ENCODE data around the gene FNDC10. TPM values are rescaled to one million over a fixed set of nuclear protein-coding genes. Genes with fewer than 3 reads are reported as not detected.

FNDC10 gene
- total RNA-seq, 1 donor from 2014 or later: 0.60 TPM

- ATAC-seq (ENCODE audit: low read depth): peak; percentile 48
- H3K27ac Mint-ChIP-seq: peak overlapping the region; percentile 35
- DNase-seq: no peak
- intact Hi-C loops (cut with micrococcal nuclease): loop anchor here (2.0 to 5.0 kb wide), 3 partner anchors 15 to 278 kb away; partner anchors contain the start of genes MIB2 and SSU72
- H3K27me3 Mint-ChIP-seq: peaks cover 4% of the 10 kb centered on the region
- H3K9me3 Mint-ChIP-seq: no peaks in the 10 kb centered on the region
- H3K36me3 Mint-ChIP-seq (ENCODE audit: low read depth): no peaks in the 10 kb centered on the region
- H3K4me3 Mint-ChIP-seq: peak overlapping the region; percentile 62
- ChIA-PET POLR2A (interaction anchor here (0.5 to 4.1 kb wide), 11 partner anchors 9 to 817 kb away, joined by 3 to 35 read pairs (median 4); partner anchors contain the start of gene MIB2), CTCF (no interaction called here)
- TF ChIP-seq, protein P1, sequence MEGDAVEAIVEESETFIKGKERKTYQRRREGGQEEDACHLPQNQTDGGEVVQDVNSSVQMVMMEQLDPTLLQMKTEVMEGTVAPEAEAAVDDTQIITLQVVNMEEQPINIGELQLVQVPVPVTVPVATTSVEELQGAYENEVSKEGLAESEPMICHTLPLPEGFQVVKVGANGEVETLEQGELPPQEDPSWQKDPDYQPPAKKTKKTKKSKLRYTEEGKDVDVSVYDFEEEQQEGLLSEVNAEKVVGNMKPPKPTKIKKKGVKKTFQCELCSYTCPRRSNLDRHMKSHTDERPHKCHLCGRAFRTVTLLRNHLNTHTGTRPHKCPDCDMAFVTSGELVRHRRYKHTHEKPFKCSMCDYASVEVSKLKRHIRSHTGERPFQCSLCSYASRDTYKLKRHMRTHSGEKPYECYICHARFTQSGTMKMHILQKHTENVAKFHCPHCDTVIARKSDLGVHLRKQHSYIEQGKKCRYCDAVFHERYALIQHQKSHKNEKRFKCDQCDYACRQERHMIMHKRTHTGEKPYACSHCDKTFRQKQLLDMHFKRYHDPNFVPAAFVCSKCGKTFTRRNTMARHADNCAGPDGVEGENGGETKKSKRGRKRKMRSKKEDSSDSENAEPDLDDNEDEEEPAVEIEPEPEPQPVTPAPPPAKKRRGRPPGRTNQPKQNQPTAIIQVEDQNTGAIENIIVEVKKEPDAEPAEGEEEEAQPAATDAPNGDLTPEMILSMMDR (IDR thresholded peaks at IDR 0.05): no peak
- peaks cover 6% of the 10 kb centered on the region for H3K4me1 Mint-ChIP-seq
Observed at GRCh38 chr1:1629430-1630190, 29.7 kb upstream of the FNDC10 start.

DNA sequence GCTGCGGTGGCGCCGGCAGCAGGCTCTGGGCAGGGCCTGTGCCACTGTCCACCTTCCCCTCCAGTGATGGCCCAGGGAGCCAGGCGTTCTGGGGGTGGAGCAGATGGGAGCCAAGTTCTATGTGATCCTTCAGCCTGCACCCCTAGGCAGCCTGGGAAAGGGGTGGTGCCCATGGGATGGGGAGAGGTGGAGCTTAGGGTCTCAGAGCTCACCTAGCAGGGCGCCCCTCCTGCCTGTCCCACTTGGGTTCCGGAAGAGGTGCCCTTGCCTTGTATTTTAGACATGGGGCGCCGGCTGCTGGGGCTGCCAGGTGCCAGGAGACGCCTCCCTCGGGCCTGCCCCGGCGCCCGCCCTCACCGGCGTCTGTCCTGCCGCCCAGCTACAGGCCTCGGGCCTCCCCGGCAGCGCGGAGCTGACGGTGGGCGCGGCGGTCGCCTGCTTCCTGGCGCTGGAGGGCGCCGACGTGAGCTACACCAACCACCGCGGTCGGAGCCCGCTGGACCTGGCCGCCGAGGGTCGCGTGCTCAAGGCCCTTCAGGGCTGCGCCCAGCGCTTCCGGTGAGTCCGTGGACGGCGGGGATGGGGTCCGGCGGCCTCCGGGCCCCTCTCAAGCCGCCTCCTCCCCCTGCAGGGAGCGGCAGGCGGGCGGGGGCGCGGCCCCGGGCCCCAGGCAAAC is 29.0 kb upstream of the FNDC10 start:
- Mint-ChIP-seq H3K27ac (no peak overlapping the region), H3K27me3 (peaks cover 4% of the 10 kb centered on the region), H3K9me3 (no peaks in the 10 kb centered on the region), H3K4me3 (no peak overlapping the region), H3K4me1 (peaks cover 6% of the 10 kb centered on the region), H3K36me3 (ENCODE audit: low read depth) (no peaks in the 10 kb centered on the region)
- no peak for ATAC-seq (ENCODE audit: low read depth)
- intact Hi-C loops (cut with micrococcal nuclease): no loop called here
- ChIA-PET POLR2A (interaction anchor here (0.5 to 4.1 kb wide), 7 partner anchors 9 to 817 kb away, joined by 3 to 35 read pairs (median 4); partner anchors contain the start of gene MIB2), CTCF (no interaction called here)
- DNase-seq: no peak
- TF ChIP-seq, protein P1 (IDR thresholded peaks at IDR 0.05): no peak

- Mint-ChIP-seq H3K4me1 (peaks cover 6% of the 10 kb centered on the region), H3K9me3 (no peaks in the 10 kb centered on the region), H3K36me3 (ENCODE audit: low read depth) (no peaks in the 10 kb centered on the region), H3K27me3 (peaks cover 4% of the 10 kb centered on the region), H3K27ac (no peak overlapping the region), H3K4me3 (no peak overlapping the region)
- intact Hi-C loops (cut with micrococcal nuclease): no loop called here
- DNase-seq (no peak), ATAC-seq (ENCODE audit: low read depth) (no peak)
- POLR2A ChIA-PET: interaction anchor here (0.5 to 4.1 kb wide), 2 partner anchors 12 to 159 kb away, joined by 3 to 35 read pairs; partner anchors contain the start of gene MIB2
- TF ChIP-seq, protein P1 (IDR thresholded peaks at IDR 0.05): no peak
- CTCF ChIA-PET: no interaction called here
Observed at GRCh38 chr1:1627829-1628753, 28.2 kb upstream of the FNDC10 start.

GRCh38 chr1:1627261-1627828 is 27.4 kb upstream of the FNDC10 start:
- intact Hi-C loops (cut with micrococcal nuclease): no loop called here
- TF ChIP-seq, protein P1 (IDR thresholded peaks at IDR 0.05): no peak
- CTCF ChIA-PET: no interaction called here

More at GRCh38 chr1:1627261-1627828, 27.4 kb upstream of the FNDC10 start:
- no peak for DNase-seq
- no peak for ATAC-seq (ENCODE audit: low read depth)
- Mint-ChIP-seq H3K27ac (no peak overlapping the region), H3K4me1 (peaks cover 6% of the 10 kb centered on the region), H3K4me3 (no peak overlapping the region), H3K9me3 (no peaks in the 10 kb centered on the region), H3K36me3 (ENCODE audit: low read depth) (no peaks in the 10 kb centered on the region), H3K27me3 (peaks cover 4% of the 10 kb centered on the region)
- POLR2A ChIA-PET: no interaction called here
